Neural cell (in vitro differentiated cells): ENCODE results near the gene CD27.

Source experiments
- EZH2 ChIP-seq: fragments of 200-600, 300-800 bp; shearing (Covaris generic), sonication (generic); IDR thresholded peaks from 2 replicates; pipeline ENCODE4 v1.6.1; 2014; ENCODE audit warnings: antibody characterized with exemption, low read length, borderline replicate concordance, mild to moderate bottlenecking; ENCODE audit not compliant: insufficient read depth, poor library complexity, severe bottlenecking
- POLR2AphosphoS5 ChIP-seq: IDR thresholded peaks from 2 replicates; pipeline ENCODE4 v1.6.1; 2012
- TAF1 ChIP-seq: IDR thresholded peaks from 2 replicates; pipeline ENCODE4 v1.6.1; 2012; ENCODE audit warnings: low read depth
- TF ChIP-seq, protein P1 (sequence below): fragments of 450-650 bp; IDR thresholded peaks from 2 replicates; pipeline ENCODE4 v1.5.1; 2014; ENCODE audit warnings: antibody characterized with exemption, mild to moderate bottlenecking, moderate library complexity; ENCODE audit not compliant: poor library complexity, severe bottlenecking

DNA sequence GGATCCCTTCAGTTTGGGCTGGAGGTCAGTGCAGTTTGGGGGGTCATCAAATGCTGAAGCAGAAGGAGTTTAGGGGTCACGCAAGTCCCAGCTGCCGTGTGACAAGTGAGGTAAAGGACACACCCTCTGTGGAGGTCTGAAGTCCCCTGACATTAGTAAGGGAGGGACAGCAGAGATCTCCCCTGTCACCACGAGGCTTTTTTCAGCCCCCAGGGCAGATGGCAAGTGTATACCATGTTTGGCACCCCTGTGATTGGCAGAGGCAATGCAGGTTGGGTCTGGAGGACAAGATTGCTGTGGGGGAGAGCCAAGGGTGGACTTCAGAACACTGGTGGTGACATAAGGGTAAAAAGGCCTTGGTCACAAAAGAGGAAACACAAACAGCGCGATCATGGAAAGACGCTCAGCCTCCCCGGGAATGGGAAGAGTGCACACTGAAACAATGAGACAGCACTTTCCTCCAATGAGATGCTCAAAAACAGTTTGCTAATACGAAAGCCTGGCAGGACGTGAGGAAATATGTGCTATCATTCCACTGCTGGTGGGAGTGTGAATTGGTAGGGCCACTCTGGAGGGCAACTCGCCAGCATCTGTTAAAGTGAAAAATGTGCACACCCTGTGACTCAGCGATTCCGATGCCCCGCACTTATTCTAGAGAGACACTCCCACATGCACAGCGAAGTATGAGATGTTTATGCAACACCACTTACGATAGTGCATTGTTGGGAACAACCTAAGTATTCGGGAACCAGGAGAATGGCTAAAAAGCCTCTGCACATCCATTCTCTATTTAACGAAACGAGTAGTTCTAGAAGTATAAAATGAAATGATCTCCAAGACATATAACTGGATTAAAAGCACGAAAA is 14.4 kb upstream of the CD27 start:
- TF ChIP-seq, protein P1, sequence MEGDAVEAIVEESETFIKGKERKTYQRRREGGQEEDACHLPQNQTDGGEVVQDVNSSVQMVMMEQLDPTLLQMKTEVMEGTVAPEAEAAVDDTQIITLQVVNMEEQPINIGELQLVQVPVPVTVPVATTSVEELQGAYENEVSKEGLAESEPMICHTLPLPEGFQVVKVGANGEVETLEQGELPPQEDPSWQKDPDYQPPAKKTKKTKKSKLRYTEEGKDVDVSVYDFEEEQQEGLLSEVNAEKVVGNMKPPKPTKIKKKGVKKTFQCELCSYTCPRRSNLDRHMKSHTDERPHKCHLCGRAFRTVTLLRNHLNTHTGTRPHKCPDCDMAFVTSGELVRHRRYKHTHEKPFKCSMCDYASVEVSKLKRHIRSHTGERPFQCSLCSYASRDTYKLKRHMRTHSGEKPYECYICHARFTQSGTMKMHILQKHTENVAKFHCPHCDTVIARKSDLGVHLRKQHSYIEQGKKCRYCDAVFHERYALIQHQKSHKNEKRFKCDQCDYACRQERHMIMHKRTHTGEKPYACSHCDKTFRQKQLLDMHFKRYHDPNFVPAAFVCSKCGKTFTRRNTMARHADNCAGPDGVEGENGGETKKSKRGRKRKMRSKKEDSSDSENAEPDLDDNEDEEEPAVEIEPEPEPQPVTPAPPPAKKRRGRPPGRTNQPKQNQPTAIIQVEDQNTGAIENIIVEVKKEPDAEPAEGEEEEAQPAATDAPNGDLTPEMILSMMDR = no peak
- TF ChIP-seq TAF1 (no peak), EZH2 (no peak), POLR2AphosphoS5 (no peak)
